Measurements from ENCODE around the gene ZNF823.
"Not testable (repeated sequence)": the region's sequence is repeated elsewhere in the genome, so short reads cannot be mapped to it uniquely, and the experiment has no call there.

- TF ChIP-seq, protein P1, sequence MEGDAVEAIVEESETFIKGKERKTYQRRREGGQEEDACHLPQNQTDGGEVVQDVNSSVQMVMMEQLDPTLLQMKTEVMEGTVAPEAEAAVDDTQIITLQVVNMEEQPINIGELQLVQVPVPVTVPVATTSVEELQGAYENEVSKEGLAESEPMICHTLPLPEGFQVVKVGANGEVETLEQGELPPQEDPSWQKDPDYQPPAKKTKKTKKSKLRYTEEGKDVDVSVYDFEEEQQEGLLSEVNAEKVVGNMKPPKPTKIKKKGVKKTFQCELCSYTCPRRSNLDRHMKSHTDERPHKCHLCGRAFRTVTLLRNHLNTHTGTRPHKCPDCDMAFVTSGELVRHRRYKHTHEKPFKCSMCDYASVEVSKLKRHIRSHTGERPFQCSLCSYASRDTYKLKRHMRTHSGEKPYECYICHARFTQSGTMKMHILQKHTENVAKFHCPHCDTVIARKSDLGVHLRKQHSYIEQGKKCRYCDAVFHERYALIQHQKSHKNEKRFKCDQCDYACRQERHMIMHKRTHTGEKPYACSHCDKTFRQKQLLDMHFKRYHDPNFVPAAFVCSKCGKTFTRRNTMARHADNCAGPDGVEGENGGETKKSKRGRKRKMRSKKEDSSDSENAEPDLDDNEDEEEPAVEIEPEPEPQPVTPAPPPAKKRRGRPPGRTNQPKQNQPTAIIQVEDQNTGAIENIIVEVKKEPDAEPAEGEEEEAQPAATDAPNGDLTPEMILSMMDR (IDR thresholded peaks at IDR 0.05; ENCODE audit: low read length) = not testable (repeated sequence)
- TF ChIP-seq EZH2 (IDR thresholded peaks at IDR 0.05; ENCODE audit: borderline replicate concordance, low read length) = not testable (repeated sequence)
Measured at GRCh38 chr19:11776669-11777068, 37.9 kb upstream of the ZNF823 start.

Data from OCI-LY1 (cell line).